Measurements from ENCODE around the gene CDH10.

CDH10 gene

GRCh38 chr5:24509943-24510342 is 134.8 kb downstream of the CDH10 start:
- ATAC-seq, result no peak
- TF ChIP-seq ZNF8 (CRISPR knock-in tag; IDR thresholded peaks at IDR 0.05) (no peak), ZFP30 (CRISPR knock-in tag; IDR thresholded peaks at IDR 0.05) (no peak), ZNF565 (CRISPR knock-in tag; conservative IDR thresholded peaks at IDR 0.05; ENCODE audit: low read depth) (no peak), ARNTL (CRISPR knock-in tag; IDR thresholded peaks at IDR 0.05; ENCODE audit: borderline replicate concordance, low read depth) (no peak), ISL1 (CRISPR knock-in tag; IDR thresholded peaks at IDR 0.05) (no peak), BACH2 (CRISPR knock-in tag; IDR thresholded peaks at IDR 0.05; ENCODE audit: borderline replicate concordance) (no peak), PPARA (CRISPR knock-in tag; IDR thresholded peaks at IDR 0.05; ENCODE audit: borderline replicate concordance) (no peak), ZFP3 (CRISPR knock-in tag; IDR thresholded peaks at IDR 0.05) (no peak), CSDC2 (CRISPR knock-in tag; IDR thresholded peaks at IDR 0.05) (no peak), GLIS3 (CRISPR knock-in tag; IDR thresholded peaks at IDR 0.05) (no peak), TCF4 (CRISPR knock-in tag; IDR thresholded peaks at IDR 0.05; ENCODE audit: borderline replicate concordance) (no peak), ZC3H10 (CRISPR knock-in tag; IDR thresholded peaks at IDR 0.05) (no peak), TOX (CRISPR knock-in tag; IDR thresholded peaks at IDR 0.05; ENCODE audit: borderline replicate concordance) (no peak), OSR1 (CRISPR knock-in tag; IDR thresholded peaks at IDR 0.05) (no peak), RARB (CRISPR knock-in tag; IDR thresholded peaks at IDR 0.05) (no peak), PATZ1 (CRISPR knock-in tag; IDR thresholded peaks at IDR 0.05; ENCODE audit: borderline replicate concordance) (no peak)
- TF ChIP-seq, protein P1, sequence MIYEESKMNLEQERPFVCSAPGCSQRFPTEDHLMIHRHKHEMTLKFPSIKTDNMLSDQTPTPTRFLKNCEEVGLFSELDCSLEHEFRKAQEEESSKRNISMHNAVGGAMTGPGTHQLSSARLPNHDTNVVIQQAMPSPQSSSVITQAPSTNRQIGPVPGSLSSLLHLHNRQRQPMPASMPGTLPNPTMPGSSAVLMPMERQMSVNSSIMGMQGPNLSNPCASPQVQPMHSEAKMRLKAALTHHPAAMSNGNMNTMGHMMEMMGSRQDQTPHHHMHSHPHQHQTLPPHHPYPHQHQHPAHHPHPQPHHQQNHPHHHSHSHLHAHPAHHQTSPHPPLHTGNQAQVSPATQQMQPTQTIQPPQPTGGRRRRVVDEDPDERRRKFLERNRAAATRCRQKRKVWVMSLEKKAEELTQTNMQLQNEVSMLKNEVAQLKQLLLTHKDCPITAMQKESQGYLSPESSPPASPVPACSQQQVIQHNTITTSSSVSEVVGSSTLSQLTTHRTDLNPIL (CRISPR knock-in tag; IDR thresholded peaks at IDR 0.05; ENCODE audit: low read depth), result no peak
- TF ChIP-seq, protein P2, sequence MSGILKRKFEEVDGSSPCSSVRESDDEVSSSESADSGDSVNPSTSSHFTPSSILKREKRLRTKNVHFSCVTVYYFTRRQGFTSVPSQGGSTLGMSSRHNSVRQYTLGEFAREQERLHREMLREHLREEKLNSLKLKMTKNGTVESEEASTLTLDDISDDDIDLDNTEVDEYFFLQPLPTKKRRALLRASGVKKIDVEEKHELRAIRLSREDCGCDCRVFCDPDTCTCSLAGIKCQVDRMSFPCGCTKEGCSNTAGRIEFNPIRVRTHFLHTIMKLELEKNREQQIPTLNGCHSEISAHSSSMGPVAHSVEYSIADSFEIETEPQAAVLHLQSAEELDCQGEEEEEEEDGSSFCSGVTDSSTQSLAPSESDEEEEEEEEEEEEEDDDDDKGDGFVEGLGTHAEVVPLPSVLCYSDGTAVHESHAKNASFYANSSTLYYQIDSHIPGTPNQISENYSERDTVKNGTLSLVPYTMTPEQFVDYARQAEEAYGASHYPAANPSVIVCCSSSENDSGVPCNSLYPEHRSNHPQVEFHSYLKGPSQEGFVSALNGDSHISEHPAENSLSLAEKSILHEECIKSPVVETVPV (CRISPR knock-in tag; IDR thresholded peaks at IDR 0.05), result no peak
- TF ChIP-seq, protein P3, sequence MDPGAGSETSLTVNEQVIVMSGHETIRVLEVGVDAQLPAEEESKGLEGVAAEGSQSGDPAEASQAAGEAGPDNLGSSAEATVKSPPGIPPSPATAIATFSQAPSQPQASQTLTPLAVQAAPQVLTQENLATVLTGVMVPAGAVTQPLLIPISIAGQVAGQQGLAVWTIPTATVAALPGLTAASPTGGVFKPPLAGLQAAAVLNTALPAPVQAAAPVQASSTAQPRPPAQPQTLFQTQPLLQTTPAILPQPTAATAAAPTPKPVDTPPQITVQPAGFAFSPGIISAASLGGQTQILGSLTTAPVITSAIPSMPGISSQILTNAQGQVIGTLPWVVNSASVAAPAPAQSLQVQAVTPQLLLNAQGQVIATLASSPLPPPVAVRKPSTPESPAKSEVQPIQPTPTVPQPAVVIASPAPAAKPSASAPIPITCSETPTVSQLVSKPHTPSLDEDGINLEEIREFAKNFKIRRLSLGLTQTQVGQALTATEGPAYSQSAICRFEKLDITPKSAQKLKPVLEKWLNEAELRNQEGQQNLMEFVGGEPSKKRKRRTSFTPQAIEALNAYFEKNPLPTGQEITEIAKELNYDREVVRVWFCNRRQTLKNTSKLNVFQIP (CRISPR knock-in tag; IDR thresholded peaks at IDR 0.05; ENCODE audit: borderline replicate concordance, low read depth), result no peak
- TF ChIP-seq, protein P4, sequence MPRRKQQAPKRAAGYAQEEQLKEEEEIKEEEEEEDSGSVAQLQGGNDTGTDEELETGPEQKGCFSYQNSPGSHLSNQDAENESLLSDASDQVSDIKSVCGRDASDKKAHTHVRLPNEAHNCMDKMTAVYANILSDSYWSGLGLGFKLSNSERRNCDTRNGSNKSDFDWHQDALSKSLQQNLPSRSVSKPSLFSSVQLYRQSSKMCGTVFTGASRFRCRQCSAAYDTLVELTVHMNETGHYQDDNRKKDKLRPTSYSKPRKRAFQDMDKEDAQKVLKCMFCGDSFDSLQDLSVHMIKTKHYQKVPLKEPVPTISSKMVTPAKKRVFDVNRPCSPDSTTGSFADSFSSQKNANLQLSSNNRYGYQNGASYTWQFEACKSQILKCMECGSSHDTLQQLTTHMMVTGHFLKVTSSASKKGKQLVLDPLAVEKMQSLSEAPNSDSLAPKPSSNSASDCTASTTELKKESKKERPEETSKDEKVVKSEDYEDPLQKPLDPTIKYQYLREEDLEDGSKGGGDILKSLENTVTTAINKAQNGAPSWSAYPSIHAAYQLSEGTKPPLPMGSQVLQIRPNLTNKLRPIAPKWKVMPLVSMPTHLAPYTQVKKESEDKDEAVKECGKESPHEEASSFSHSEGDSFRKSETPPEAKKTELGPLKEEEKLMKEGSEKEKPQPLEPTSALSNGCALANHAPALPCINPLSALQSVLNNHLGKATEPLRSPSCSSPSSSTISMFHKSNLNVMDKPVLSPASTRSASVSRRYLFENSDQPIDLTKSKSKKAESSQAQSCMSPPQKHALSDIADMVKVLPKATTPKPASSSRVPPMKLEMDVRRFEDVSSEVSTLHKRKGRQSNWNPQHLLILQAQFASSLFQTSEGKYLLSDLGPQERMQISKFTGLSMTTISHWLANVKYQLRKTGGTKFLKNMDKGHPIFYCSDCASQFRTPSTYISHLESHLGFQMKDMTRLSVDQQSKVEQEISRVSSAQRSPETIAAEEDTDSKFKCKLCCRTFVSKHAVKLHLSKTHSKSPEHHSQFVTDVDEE (CRISPR knock-in tag; IDR thresholded peaks at IDR 0.05), result no peak

GRCh38 chr5:24505258-24505657 is 139.5 kb downstream of the CDH10 start:
- no peak for ATAC-seq
- no peak for TF ChIP-seq GLIS3 (CRISPR knock-in tag; IDR thresholded peaks at IDR 0.05)

DNA sequence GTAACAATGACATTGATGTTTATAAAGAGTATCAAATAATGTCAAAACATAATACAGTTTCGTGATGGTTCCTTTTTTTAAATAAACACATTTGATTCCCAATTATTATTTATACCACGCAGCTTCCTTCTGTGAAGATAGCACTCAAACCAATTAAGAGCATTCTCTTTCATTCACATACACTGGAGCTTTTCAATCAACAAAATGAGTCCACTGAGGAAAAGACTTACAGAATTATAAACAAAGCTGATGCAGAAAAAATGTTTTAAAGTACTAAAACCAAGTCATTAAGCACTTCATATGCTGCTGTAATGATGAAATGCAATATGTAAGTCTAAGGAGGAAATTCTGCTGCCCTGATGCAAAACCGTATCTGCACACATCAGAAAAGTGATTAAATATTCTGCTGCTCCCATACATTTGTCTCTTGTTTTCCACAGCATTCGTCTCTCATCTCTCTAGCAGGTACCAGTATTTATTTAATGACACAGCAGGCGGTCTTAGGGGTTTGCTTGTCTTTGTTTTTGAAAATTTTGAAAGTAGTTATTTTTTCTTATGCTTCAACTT is 147.1 kb downstream of the CDH10 start:
- ATAC-seq, result no peak

More for the DNA sequence above, 147.1 kb downstream of the CDH10 start:
- no peak for TF ChIP-seq CSDC2 (CRISPR knock-in tag; IDR thresholded peaks at IDR 0.05)
- TF ChIP-seq, protein P1 (CRISPR knock-in tag; IDR thresholded peaks at IDR 0.05; ENCODE audit: low read depth), result no peak
